Measurements from ENCODE around the gene TCAIM. TPM values are rescaled to one million over a fixed set of nuclear protein-coding genes. Genes with fewer than 3 reads are reported as not detected.

Gene TCAIM
- total RNA-seq, 2 donors from 2014 or later = 23.2 to 26.3 TPM

DNA sequence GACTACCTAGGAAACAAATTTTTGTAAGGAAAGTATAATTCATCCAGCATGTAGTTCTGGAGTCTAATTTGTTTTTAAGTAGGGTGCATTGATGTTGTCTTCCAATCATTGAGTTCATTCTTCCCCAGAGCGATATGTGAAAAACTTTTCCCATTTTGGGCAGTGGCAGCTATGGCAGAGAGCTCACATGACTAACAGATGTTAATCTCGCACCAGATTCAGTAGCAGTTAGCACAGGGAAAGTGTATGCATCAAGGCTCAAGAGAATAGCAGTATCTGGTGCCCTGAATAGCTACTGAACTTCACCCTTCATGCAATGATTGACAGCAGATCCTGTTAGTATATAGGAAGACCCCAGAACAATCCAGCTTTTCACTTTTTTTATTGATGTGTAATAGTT lies 46.3 kb upstream of the TCAIM start:
- no peak for TF ChIP-seq CTCF (conservative IDR thresholded peaks at IDR 0.05)
- Histone ChIP-seq H3K36me3 (ENCODE audit: control insufficient read depth, insufficient read depth, low read length) (no peaks in the 10 kb centered on the region), H3K9ac (ENCODE audit: extremely low read depth, low read length, poor library complexity, severe bottlenecking) (no peak overlapping the region), H3K4me3 (ENCODE audit: low read length) (no peak overlapping the region), H3K4me1 (ENCODE audit: control insufficient read depth, insufficient read depth, low read length) (no peaks in the 10 kb centered on the region), H3K27me3 (ENCODE audit: control insufficient read depth, insufficient read depth, low read length, poor library complexity, severe bottlenecking) (peaks cover 17% of the 10 kb centered on the region), H3K9me3 (ENCODE audit: control insufficient read depth, low read length) (no peaks in the 10 kb centered on the region), H3K27ac (ENCODE audit: low read depth, low read length) (no peak overlapping the region)
- Mint-ChIP-seq H3K4me1 (peaks cover 2% of the 10 kb centered on the region), H3K9me3 (no peaks in the 10 kb centered on the region), H3K4me3 (no peak overlapping the region), H3K27me3 (ENCODE audit: insufficient read depth) (peaks cover 15% of the 10 kb centered on the region), H3K27ac (no peak overlapping the region), H3K36me3 (ENCODE audit: low read depth) (no peaks in the 10 kb centered on the region)
- no peak for DNase-seq
- WGBS, 2 experiments (ENCODE audit: insufficient coverage in 1 of 2, insufficient read length in 1 of 2) = 91 to 100% methylated on average over 2 of the region's 2 CpGs

GRCh38 chr3:44292947-44293346 lies 45.6 kb upstream of the TCAIM start:
- Histone ChIP-seq H3K27me3 (ENCODE audit: control insufficient read depth, insufficient read depth, low read length, poor library complexity, severe bottlenecking) (peaks cover 23% of the 10 kb centered on the region), H3K9me3 (ENCODE audit: control insufficient read depth, low read length) (no peaks in the 10 kb centered on the region), H3K9ac (ENCODE audit: extremely low read depth, low read length, poor library complexity, severe bottlenecking) (no peak overlapping the region), H3K4me3 (ENCODE audit: low read length) (no peak overlapping the region), H3K4me1 (ENCODE audit: control insufficient read depth, insufficient read depth, low read length) (no peaks in the 10 kb centered on the region), H3K27ac (ENCODE audit: low read depth, low read length) (no peak overlapping the region), H3K36me3 (ENCODE audit: control insufficient read depth, insufficient read depth, low read length) (no peaks in the 10 kb centered on the region)
- Mint-ChIP-seq H3K36me3 (ENCODE audit: low read depth) (no peaks in the 10 kb centered on the region), H3K4me1 (peaks cover 2% of the 10 kb centered on the region), H3K27ac (no peak overlapping the region), H3K4me3 (no peak overlapping the region), H3K9me3 (no peaks in the 10 kb centered on the region), H3K27me3 (ENCODE audit: insufficient read depth) (peaks cover 15% of the 10 kb centered on the region)
- DNase-seq = no peak
- no peak for TF ChIP-seq CTCF (conservative IDR thresholded peaks at IDR 0.05)
- no CpG with 5 or more reads among the region's 1 CpG for WGBS, 2 experiments (ENCODE audit: insufficient coverage in 1 of 2, insufficient read length in 1 of 2)

DNA sequence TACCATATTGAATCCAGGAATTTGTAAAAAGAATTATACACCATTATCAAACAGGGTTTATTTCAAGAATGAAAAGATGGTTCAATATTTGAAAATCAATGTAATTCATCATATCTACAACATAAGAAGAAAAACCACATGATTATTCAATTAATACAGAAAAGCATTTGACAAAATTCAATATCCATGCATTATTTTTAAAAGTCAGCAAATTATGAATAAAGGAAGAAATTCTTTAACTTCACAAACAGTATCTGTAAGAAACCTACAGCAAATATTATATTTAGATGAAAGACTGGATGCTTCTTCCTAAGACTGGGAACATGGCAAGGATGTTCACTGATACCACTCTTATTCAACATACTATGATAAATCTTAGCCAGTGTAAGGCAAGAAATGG lies 41.3 kb upstream of the TCAIM start:
- TF ChIP-seq CTCF (conservative IDR thresholded peaks at IDR 0.05) = no peak
- Mint-ChIP-seq H3K4me3 (no peak overlapping the region), H3K27ac (no peak overlapping the region), H3K4me1 (no peaks in the 10 kb centered on the region), H3K9me3 (no peaks in the 10 kb centered on the region), H3K27me3 (ENCODE audit: insufficient read depth) (peaks cover 15% of the 10 kb centered on the region), H3K36me3 (ENCODE audit: low read depth) (no peaks in the 10 kb centered on the region)
- Histone ChIP-seq H3K9ac (ENCODE audit: extremely low read depth, low read length, poor library complexity, severe bottlenecking) (no peak overlapping the region), H3K36me3 (ENCODE audit: control insufficient read depth, insufficient read depth, low read length) (no peaks in the 10 kb centered on the region), H3K9me3 (ENCODE audit: control insufficient read depth, low read length) (no peaks in the 10 kb centered on the region), H3K27ac (ENCODE audit: low read depth, low read length) (no peak overlapping the region), H3K4me3 (ENCODE audit: low read length) (no peak overlapping the region), H3K4me1 (ENCODE audit: control insufficient read depth, insufficient read depth, low read length) (no peaks in the 10 kb centered on the region), H3K27me3 (ENCODE audit: control insufficient read depth, insufficient read depth, low read length, poor library complexity, severe bottlenecking) (peaks cover 24% of the 10 kb centered on the region)
- no peak for DNase-seq
